Aortic smooth muscle cell (primary cell): ENCODE data around the gene GRP. TPM values are rescaled to one million over a fixed set of nuclear protein-coding genes. Genes with fewer than 3 reads are reported as not detected.

Experiments used
- total RNA-seq: library from RNA; depleted of rRNA; stranded (reverse); fragments of >200 nt; gene quantifications from 2 replicates; pipeline ENCODE4 v1.2.3, GENCODE V29; 2014

GRP gene
- not detected in 2 replicates for total RNA-seq

DNA sequence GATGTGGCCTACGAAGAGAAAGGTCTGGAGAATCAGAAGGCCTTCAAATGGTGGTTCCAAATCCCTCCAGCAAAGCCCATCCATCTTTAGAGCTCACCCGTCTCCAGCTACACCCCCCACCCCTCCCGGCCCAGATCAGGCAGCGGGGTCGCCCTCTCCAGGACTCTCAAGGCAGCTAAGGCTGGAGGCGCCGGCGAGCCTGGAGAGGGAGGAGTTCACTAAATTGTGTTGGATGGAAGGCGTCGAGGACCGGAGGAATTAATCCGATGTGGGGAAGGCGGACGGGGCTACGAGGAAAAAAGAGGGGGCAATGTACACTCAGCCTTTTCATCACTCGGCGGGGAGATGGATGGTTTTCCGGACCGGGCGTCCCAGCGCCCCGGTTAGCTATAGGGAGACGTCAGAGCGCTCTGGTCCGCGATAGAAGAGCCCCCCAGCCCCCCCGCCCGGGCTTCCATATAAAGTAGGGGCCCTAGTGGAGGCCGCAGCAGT is at the start of gene GRP:
TSS of gene GRP (plus strand) at position 487 of the 492 bp plus-strand sequence. CDS start 108 bp downstream, outside the sequence.

DNA sequence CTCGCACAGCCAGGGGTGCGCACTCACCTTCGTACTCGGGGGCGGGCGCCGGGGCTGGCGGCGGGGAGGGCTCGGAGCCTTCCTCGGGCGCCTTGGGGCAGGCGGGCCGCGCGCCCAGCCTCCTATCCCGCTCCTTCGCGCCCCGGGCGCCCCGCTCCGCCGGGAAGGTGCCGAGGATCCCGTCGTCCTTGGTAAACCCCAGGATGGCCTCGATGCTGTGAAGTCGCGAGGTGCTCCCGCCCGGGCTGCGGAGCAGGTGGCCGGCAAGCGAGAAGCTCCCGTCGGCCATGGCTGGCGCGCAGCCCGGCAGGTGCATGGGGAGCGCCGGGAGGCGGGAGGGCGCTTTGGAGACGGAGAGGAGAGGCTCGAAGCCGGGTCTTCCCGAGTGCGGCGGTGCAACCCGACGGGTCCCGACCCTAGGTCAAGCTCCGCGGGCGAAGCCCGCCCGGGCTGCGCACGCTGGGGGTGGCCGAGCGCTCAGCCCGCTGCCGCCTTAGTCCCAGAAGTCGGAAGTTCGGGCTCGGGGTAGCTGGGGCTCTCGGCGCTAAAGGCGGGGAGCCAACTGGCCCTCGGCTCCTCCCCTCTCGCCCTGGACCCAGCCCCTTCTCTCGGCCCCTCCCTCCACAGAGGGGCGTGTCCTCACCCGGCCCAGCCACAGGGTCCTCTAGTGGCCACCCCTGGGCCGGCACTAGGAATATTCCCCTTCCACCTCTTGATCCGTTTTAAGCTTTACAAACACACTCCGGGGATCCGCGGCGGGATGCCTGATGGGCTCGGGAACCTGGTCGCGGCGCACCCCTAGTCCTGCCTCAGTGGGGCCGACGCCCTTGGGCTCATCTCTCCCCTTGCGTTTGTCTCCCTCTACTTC is 53.2 kb downstream of the GRP start, which contains the start of gene RAX:
TSS of gene RAX (minus strand) at position 564 of the 868 bp plus-strand sequence. CDS start at position 316, 248 bp downstream.

Other genes with a start within 250 kb of the GRP start
- gene SEC11C, start 80.3 kb upstream of the GRP start, total RNA-seq, result 15.5 and 26.8 TPM in 2 replicates
- gene RAX, start 53.3 kb downstream of the GRP start, total RNA-seq, result not detected in 2 replicates
- not detected in 2 replicates for gene CPLX4, start 98.5 kb downstream of the GRP start, total RNA-seq
- gene LMAN1, start 139.1 kb downstream of the GRP start, total RNA-seq, result 158 and 181 TPM in 2 replicates